ENCODE measurements around the gene DNAJC13. TPM values are rescaled to one million over a fixed set of nuclear protein-coding genes. Genes with fewer than 3 reads are reported as not detected.
"Not testable (repeated sequence)": the region's sequence is repeated elsewhere in the genome, so short reads cannot be mapped to it uniquely, and the experiment has no call there.

Gene DNAJC13
- total RNA-seq, 1 donor from 2014 or later = 45.5 TPM

DNA sequence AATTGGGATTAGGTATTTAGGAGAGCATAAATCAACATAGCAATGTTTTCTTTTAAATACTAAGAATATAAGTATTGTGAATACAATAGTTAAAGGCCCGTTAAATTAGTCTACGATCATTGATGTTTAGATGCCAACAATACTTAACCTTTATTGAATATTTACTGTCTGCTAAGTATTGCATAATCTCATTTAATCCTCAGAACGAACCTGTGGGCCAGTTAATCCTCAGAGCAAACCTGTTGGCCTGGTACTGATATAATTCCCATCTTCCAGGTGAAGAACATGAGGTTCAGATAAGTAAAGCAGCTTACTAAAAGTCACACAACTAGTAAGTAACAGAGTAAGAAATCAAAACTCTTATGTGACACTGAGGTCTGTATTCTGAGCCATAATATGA, 122.4 kb downstream of the DNAJC13 start:
- DNase-seq (ENCODE audit: low spot score) = no peak

DNA sequence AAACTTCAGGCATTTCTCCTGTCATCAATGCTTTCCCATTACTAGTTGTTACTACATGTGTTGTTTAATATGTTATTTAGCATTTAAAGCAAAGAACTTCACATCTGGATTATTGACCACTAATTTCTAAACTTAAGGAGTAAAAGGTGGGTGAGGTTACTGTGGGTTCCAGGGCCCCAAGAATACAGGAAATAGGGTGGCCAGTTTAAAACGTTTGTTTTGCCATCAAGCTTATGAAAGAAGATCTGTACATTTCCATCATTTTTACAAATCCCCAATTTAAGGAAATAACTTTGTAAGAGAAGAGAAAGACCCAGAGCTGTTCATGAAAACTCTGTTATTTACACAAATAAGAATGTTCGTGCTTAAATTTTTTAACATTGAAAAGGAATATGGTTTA, 125.3 kb downstream of the DNAJC13 start:
- DNase-seq (ENCODE audit: low spot score) = no peak

- DNase-seq (ENCODE audit: low spot score) = no peak
Observed at GRCh38 chr3:132543011-132543739, 125.9 kb downstream of the DNAJC13 start.

DNA sequence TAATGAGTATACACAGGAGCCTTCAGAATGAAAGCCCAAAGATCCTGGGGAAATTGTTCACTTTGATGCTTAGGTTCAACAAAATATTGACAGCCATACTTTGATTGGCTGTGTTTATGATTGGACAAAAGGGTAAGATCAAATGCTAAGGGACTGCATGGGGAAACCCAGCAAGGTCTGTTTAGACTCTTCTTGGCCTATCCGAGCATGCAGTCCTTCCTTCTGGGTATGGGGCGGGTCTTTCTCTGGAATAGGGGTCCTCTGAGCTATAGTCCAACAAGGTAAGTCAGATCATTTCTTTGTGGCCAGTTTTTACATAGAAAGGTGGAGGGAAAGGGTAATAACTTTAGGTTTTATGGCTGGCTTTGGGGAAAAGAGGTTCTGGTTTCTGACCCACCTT, 126.8 kb downstream of the DNAJC13 start:
- DNase-seq (ENCODE audit: low spot score) = no peak

DNA sequence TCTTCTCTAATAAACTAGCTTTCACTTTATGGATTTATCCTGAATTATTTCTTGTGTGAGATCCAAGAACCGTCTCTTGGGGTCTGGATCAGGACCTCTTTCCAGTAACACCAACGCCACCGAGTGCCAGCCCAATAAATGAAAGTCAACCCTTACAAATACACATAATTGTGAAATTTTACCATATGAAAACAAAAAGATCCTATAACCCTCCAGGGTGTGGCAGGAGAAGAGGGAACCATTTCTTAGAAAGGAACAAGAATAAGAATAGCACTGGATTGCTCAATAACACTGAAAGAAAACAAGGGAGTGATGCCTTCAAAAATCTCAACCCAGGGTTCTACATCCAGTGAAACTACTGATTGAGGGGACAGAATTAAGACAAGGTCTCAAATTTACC, 128.2 kb downstream of the DNAJC13 start:
- no peak for DNase-seq (ENCODE audit: low spot score)

GRCh38 chr3:132549169-132549568, 131.9 kb downstream of the DNAJC13 start:
- no peak for DNase-seq (ENCODE audit: low spot score)

GRCh38 chr3:132549890-132550578, 132.7 kb downstream of the DNAJC13 start:
- DNase-seq (ENCODE audit: low spot score) = no peak

- DNase-seq (ENCODE audit: low spot score) = no peak
Observed at GRCh38 chr3:132550579-132551305, 133.4 kb downstream of the DNAJC13 start.

- DNase-seq (ENCODE audit: low spot score) = no peak
Observed at GRCh38 chr3:132553826-132554225, 136.5 kb downstream of the DNAJC13 start.

- no peak for DNase-seq (ENCODE audit: low spot score)
Observed at GRCh38 chr3:132554437-132554836, 137.1 kb downstream of the DNAJC13 start.

GRCh38 chr3:132555306-132556035, 138.2 kb downstream of the DNAJC13 start:
- no peak for DNase-seq (ENCODE audit: low spot score)

DNA sequence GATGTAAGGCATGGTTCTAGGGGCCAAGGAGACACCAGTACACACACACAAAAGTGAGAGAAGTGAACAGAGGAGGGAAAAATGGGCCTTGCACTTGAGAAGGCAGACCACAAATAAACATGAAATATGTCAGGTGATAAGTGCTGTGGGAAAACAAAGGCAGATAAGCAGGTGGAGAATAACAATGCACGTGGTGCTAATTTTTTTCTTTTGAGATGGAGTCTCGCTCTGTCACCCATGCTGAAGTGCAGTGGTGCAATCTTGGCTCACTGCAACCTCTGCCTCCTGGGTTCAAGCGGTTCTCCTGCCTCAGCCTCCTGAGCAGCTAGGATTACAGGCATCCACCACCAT, 138.7 kb downstream of the DNAJC13 start:
- not testable (repeated sequence) for DNase-seq (ENCODE audit: low spot score)

DNA sequence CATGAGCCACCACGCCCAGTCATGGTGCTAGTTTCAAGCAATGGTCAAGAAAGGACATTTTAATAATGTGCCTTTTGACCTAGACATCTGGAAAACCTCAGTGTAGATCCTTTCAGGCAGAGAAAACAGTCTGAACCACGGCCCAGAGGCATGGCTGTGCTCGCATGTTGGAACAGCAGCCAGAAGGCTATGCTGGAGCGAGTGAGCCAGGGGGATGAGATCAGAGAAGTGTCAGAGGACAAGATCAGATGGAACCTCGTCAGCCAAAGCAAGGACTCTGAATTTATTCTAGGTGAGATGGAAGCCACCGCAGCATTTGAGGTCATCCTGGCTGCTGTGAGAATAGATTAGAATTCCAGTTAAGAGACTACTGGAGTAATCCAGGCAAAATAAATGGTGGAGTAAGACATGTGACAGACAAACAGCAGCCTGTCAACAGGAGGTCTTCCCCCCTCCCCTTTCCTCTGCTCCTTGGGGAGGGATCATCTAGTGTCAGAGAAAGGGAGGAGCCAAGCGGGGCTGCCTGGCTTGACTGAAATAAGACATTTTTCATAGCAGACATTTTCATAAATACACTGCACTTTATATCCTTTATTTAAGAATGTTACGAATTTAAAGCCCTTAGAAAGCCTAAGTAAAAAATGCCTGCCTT, 139.3 kb downstream of the DNAJC13 start:
- no peak for DNase-seq (ENCODE audit: low spot score)

- DNase-seq (ENCODE audit: low spot score) = no peak
Observed at GRCh38 chr3:132561003-132561402, 143.7 kb downstream of the DNAJC13 start.

- no peak for DNase-seq (ENCODE audit: low spot score)
Observed at GRCh38 chr3:132563420-132564069, 146.2 kb downstream of the DNAJC13 start.

GRCh38 chr3:132564070-132564465, 146.8 kb downstream of the DNAJC13 start:
- DNase-seq (ENCODE audit: low spot score) = no peak

DNA sequence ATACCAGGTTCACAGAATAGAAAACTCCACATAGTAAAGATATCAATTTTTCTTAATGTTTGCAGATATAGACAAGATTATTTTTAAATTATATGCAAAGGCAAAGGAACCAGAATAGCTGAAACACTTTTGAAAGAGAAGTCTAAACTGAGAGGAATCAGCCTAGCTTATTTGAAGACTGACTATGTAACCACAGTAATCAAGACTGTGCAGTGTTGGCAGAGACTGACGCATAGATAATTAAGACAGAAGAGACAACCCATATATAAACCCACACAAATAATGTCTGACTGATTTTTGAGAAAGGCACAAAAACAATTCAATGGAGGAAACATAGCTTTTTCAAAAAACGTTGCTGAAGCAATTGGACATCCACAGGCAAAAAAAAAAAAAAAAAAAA, 151.1 kb downstream of the DNAJC13 start:
- no peak for DNase-seq (ENCODE audit: low spot score)

- no peak for DNase-seq (ENCODE audit: low spot score)
Observed at GRCh38 chr3:132569153-132569552, 151.9 kb downstream of the DNAJC13 start.

GRCh38 chr3:132569580-132569979, 152.3 kb downstream of the DNAJC13 start:
- DNase-seq (ENCODE audit: low spot score) = no peak

GRCh38 chr3:132570016-132570415, 152.7 kb downstream of the DNAJC13 start:
- DNase-seq (ENCODE audit: low spot score) = no peak

DNA sequence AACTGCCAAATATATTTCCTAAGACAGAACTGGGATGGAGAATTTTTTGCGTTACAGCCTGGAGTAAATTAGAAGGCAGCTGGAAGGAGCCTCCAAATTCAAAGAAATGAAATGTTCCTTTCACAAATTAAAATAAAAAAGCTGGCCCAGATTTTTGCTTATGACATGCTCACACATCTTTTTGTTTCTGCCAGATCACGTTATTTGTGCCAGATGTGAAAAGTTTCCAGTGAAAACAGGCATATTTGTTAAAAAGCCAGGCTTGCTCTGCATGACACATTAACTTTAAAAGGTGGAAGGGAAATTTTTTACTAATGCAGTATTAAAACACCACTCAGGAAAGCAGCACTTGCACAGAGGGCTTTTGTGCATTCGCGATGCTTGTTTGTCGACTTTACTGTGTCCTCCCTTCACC, 156.5 kb downstream of the DNAJC13 start:
- DNase-seq (ENCODE audit: low spot score) = no peak

All from mesenteric fat pad (tissue), 1 donor.